Measurements from ENCODE around the gene HIP1R. TPM values are rescaled to one million over a fixed set of nuclear protein-coding genes. Genes with fewer than 3 reads are reported as not detected.

HIP1R gene
- total and polyA plus RNA-seq, 2 donors, result 16.5 to 17.2 TPM

DNA sequence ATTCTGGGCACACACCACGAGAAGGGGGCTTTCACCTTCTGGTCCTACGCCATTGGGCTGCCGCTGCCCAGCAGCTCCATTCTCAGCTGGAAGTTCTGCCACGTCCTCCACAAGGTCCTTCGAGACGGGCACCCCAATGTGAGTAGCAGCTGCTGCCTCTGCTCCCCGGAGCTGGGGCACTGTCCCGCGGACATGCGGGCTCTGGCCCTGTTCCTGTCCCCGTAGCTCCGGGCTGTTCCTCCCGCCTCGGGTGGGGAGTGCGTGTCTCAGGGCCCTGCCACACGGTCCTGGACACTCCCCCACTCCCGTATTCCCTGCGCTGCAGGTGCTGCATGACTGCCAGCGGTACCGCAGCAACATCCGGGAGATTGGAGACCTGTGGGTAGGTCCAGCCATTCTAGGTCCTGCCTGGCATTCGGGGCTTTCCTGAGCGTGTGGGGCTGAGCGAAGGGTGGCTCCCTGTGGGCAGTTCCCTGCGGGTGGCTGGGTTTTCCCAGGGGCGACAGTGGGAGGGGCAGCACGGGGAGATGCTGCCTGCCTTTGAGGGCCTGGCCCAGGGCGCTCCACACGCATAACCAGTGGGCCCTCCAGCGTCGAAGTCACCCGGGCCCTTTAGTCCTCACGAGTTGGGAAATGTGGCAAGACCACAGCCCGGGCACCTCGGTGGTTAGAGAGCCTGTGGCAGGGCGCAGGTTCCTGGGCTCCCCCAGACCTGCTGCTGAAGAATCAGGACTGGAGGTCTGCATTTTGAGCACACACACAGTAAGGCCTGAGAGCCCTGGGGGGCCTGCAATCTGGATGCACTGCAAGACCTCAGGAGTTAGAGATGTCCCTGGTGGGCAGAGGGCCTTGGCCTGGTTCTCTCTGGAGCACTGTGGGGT is 13.5 kb downstream of the HIP1R start:
- Histone ChIP-seq H3K27ac (ENCODE audit: low read depth) (no peak overlapping the region), H3K4me1 (ENCODE audit: insufficient read depth) (no peaks in the 10 kb centered on the region), H3K36me3 (ENCODE audit: insufficient read depth) (no peaks in the 10 kb centered on the region), H3K4me3 (ENCODE audit: low read depth, low read length) (no peak overlapping the region)
- 87% methylated on average over 36 of the region's 36 CpGs for WGBS
- no peak for DNase-seq (ENCODE audit: extremely low spot score)

DNA sequence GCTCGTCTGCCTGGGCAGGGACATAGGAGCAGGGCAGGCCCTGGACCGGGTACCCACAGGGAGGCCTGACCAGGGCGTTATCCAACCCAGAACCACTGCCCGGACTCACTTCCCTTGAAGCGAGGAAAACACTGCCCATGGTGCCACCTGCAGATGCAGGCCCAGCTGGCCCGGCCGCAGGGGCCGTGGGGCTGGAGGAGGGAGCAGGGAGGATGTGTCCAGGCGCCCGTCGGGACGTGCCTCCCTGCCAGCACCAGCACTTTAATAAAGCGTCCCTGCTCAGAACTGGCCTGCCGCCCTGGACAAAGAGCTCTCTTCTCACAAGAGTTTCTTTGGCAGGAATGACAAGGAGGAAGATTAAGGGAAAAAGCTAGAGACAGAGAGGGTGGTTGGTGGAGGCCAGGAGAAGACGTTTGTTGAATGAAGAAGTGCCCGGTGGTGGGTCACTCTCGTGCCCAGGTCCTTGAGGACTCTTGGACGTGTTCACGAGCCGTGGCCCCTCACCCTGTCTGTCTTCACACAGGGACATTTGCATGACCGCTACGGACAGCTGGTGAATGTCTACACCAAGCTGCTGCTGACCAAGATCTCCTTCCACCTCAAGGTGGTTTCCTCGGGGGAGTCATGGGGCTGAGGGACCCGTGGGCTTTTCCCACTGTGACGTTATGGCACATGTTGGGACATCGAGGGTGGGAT is 14.2 kb downstream of the HIP1R start:
- Histone ChIP-seq H3K4me1 (ENCODE audit: insufficient read depth) (no peaks in the 10 kb centered on the region), H3K4me3 (ENCODE audit: low read depth, low read length) (no peak overlapping the region), H3K36me3 (ENCODE audit: insufficient read depth) (no peaks in the 10 kb centered on the region), H3K27ac (ENCODE audit: low read depth) (no peak overlapping the region)
- 86% methylated on average over 26 of the region's 26 CpGs for WGBS
- no peak for DNase-seq (ENCODE audit: extremely low spot score)

DNA sequence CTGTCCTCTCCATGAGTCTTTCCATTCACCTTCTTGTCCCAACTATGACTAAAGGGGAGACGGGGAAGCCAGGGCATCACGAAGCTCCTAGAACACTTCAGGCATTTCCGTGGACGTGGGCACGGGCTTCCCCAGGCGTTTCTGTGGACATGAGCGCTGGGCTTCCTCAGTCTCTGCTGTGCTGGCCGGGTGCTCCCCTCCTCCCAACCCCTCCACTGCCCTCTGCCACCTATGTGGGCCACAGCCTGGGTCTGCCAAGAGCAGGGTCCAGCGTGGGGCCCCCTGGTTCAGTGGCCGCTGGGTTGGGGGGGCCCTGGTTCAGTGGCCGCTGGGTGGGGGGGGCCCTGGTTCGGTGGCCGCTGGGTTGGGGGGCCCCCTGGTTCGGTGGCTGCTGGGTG is 14.8 kb downstream of the HIP1R start:
- WGBS, result 93% methylated on average over 14 of the region's 14 CpGs
- Histone ChIP-seq H3K36me3 (ENCODE audit: insufficient read depth) (no peaks in the 10 kb centered on the region), H3K4me1 (ENCODE audit: insufficient read depth) (no peaks in the 10 kb centered on the region), H3K4me3 (ENCODE audit: low read depth, low read length) (no peak overlapping the region), H3K27ac (ENCODE audit: low read depth) (no peak overlapping the region)
- DNase-seq (ENCODE audit: extremely low spot score), result no peak

GRCh38 chr12:122850695-122851350 is 15.6 kb downstream of the HIP1R start:
- no peak for DNase-seq (ENCODE audit: extremely low spot score)
- Histone ChIP-seq H3K36me3 (ENCODE audit: insufficient read depth) (no peaks in the 10 kb centered on the region), H3K4me1 (ENCODE audit: insufficient read depth) (no peaks in the 10 kb centered on the region), H3K4me3 (ENCODE audit: low read depth, low read length) (no peak overlapping the region), H3K27ac (ENCODE audit: low read depth) (no peak overlapping the region)
- 89% methylated on average over 27 of the region's 27 CpGs for WGBS

GRCh38 chr12:122851820-122852219 is 16.6 kb downstream of the HIP1R start:
- H3K4me1 ChIP-seq (ENCODE audit: insufficient read depth), result no peaks in the 10 kb centered on the region
- DNase-seq (ENCODE audit: extremely low spot score), result no peak
- H3K27ac ChIP-seq (ENCODE audit: low read depth), result no peak overlapping the region
- WGBS, result 70% methylated on average over 5 of the region's 5 CpGs
- no peak overlapping the region for H3K4me3 ChIP-seq (ENCODE audit: low read depth, low read length)
- H3K36me3 ChIP-seq (ENCODE audit: insufficient read depth), result peaks cover 2% of the 10 kb centered on the region

GRCh38 chr12:122852336-122853275 is 17.3 kb downstream of the HIP1R start:
- 41% methylated on average over 18 of the region's 18 CpGs for WGBS
- H3K27ac ChIP-seq (ENCODE audit: low read depth), result peak overlapping the region; percentile 67
- no peaks in the 10 kb centered on the region for H3K4me1 ChIP-seq (ENCODE audit: insufficient read depth)
- H3K36me3 ChIP-seq (ENCODE audit: insufficient read depth), result peaks cover 2% of the 10 kb centered on the region
- DNase-seq (ENCODE audit: extremely low spot score), result no peak
- H3K4me3 ChIP-seq (ENCODE audit: low read depth, low read length), result no peak overlapping the region

DNA sequence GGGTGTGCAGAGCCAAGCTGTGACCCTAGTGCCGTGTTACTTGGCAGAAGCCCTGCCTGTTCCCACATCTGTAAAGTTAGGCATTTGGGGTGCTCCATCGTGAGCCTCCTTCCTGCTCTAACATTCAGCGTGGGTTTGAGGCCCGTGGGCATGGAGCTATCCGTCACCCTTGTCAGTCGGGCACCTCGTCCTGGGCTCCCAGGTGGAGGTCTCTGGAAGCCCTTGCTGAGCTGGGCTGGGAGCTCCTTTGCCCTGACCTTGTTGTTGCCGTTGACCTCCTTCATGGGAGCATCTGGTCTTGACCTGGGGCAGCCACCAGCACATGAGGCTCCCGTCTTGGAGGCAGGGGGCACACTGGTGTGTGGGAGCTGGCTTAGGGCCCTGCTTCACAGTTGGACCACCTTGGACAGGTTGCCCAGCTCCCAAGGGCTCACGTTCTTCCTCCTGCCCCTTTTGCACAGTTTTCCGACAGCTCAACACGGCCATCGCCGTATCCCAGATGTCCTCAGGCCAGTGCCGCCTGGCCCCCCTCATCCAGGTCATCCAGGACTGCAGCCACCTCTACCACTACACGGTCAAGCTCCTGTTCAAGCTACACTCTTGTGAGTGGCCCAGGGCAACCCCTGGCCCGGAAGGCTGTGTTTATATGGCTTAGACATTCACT is 18.5 kb downstream of the HIP1R start:
- Histone ChIP-seq H3K36me3 (ENCODE audit: insufficient read depth) (peaks cover 2% of the 10 kb centered on the region), H3K4me1 (ENCODE audit: insufficient read depth) (no peaks in the 10 kb centered on the region), H3K4me3 (ENCODE audit: low read depth, low read length) (no peak overlapping the region), H3K27ac (ENCODE audit: low read depth) (no peak overlapping the region)
- no peak for DNase-seq (ENCODE audit: extremely low spot score)
- 85% methylated on average over 17 of the region's 17 CpGs for WGBS

GRCh38 chr12:122854554-122854953 is 19.3 kb downstream of the HIP1R start:
- H3K27ac ChIP-seq (ENCODE audit: low read depth), result no peak overlapping the region
- no peak for DNase-seq (ENCODE audit: extremely low spot score)
- WGBS, result 93% methylated on average over 17 of the region's 17 CpGs

DNA sequence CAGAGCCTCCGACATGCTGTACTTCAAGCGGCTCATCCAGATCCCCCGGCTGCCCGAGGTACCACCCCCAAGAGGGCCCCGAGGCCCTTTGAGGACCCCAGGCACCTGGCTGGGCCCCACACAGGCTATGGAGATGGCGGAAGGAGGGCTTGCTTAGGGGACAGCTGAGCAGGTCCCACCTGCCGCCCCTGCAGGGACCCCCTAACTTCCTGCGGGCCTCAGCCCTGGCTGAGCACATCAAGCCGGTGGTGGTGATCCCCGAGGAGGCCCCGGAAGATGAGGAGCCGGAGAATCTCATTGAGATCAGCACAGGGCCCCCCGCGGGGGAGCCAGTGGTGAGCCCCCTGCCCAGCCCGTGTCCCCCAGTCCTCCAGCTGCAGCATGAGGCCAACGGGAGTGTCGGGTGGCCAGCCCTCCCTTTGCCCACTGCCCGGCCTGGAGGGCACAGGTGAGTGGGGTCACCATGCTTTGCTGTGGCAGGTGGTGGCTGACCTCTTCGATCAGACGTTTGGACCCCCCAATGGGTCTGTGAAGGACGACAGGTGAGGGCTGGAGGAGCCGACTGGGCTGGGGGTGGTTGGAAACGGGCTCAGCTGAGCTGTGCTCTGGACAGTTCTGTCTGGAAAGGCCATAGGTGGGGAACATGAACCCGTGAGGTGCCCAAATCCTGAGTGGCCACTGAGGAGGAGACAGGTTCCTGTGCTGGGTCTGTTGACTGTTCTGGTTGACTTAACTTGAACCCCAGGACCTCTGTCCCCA is 20.0 kb downstream of the HIP1R start:
- Histone ChIP-seq H3K4me3 (ENCODE audit: low read depth, low read length) (no peak overlapping the region), H3K27ac (ENCODE audit: low read depth) (no peak overlapping the region), H3K36me3 (ENCODE audit: insufficient read depth) (peaks cover 2% of the 10 kb centered on the region), H3K4me1 (ENCODE audit: insufficient read depth) (no peaks in the 10 kb centered on the region)
- WGBS, result 85% methylated on average over 24 of the region's 24 CpGs
- DNase-seq (ENCODE audit: extremely low spot score), result no peak

More at GRCh38 chr12:122854554-122854953, 19.3 kb downstream of the HIP1R start:
- peaks cover 2% of the 10 kb centered on the region for H3K36me3 ChIP-seq (ENCODE audit: insufficient read depth)
- no peaks in the 10 kb centered on the region for H3K4me1 ChIP-seq (ENCODE audit: insufficient read depth)
- H3K4me3 ChIP-seq (ENCODE audit: low read depth, low read length), result no peak overlapping the region

GRCh38 chr12:122855928-122856831 is 20.9 kb downstream of the HIP1R start:
- H3K4me1 ChIP-seq (ENCODE audit: insufficient read depth), result no peaks in the 10 kb centered on the region
- no peak overlapping the region for H3K4me3 ChIP-seq (ENCODE audit: low read depth, low read length)
- DNase-seq (ENCODE audit: extremely low spot score), result no peak
- H3K27ac ChIP-seq (ENCODE audit: low read depth), result no peak overlapping the region
- 87% methylated on average over 40 of the region's 40 CpGs for WGBS
- peaks cover 2% of the 10 kb centered on the region for H3K36me3 ChIP-seq (ENCODE audit: insufficient read depth)

- 76% methylated on average over 24 of the region's 24 CpGs for WGBS
- Histone ChIP-seq H3K4me1 (ENCODE audit: insufficient read depth) (no peaks in the 10 kb centered on the region), H3K4me3 (ENCODE audit: low read depth, low read length) (no peak overlapping the region), H3K27ac (ENCODE audit: low read depth) (no peak overlapping the region), H3K36me3 (ENCODE audit: insufficient read depth) (peaks cover 2% of the 10 kb centered on the region)
- no peak for DNase-seq (ENCODE audit: extremely low spot score)
Measured at GRCh38 chr12:122856999-122857671, 21.9 kb downstream of the HIP1R start.
